HepG2 (cell line): ENCODE results near the gene DDN. TPM values are rescaled to one million over a fixed set of nuclear protein-coding genes. Genes with fewer than 3 reads are reported as not detected.
A peak's percentile ranks its signal among the peaks of the same experiment; 100 is the strongest.

Experiments
- AGO1 ChIP-seq: fragments of 200-400 bp; formaldehyde crosslinking; IDR thresholded peaks from 2 replicates; pipeline ENCODE4 v1.6.1; 2017; ENCODE audit warnings: mild to moderate bottlenecking, low read depth, low read length, moderate library complexity; ENCODE audit not compliant: poor library complexity, severe bottlenecking
- FOXC1 ChIP-seq: sonication (generic); formaldehyde crosslinking; IDR thresholded peaks from 2 replicates; pipeline ENCODE4 v1.8.0; 2022; ENCODE audit warnings: mild to moderate bottlenecking, missing genetic modification reagents, borderline replicate concordance
- HOXA3 ChIP-seq: sonication (generic); formaldehyde crosslinking; IDR thresholded peaks from 2 replicates; pipeline ENCODE4 v1.5.0; 2020; ENCODE audit warnings: missing genetic modification reagents
- HOXA5 ChIP-seq: sonication (generic); formaldehyde crosslinking; IDR thresholded peaks from 2 replicates; pipeline ENCODE4 v1.4.0; 2020; ENCODE audit warnings: missing genetic modification reagents
- NFIB ChIP-seq: sonication (generic); formaldehyde crosslinking; IDR thresholded peaks from 2 replicates; pipeline ENCODE4 v1.9.0; 2021; ENCODE audit warnings: missing genetic modification reagents, mild to moderate bottlenecking, borderline replicate concordance
- PREB ChIP-seq: sonication (generic); formaldehyde crosslinking; IDR thresholded peaks from 2 replicates; pipeline ENCODE4 v1.4.0; 2020; ENCODE audit warnings: missing genetic modification reagents
- SALL1 ChIP-seq: sonication (generic); formaldehyde crosslinking; IDR thresholded peaks from 2 replicates; pipeline ENCODE4 v1.8.0; 2022; ENCODE audit warnings: mild to moderate bottlenecking, missing genetic modification reagents
- SKIL ChIP-seq: sonication (generic); formaldehyde crosslinking; IDR thresholded peaks from 2 replicates; pipeline ENCODE4 v1.8.0; 2022; ENCODE audit warnings: missing genetic modification reagents, mild to moderate bottlenecking, moderate library complexity, borderline replicate concordance
- ZHX1 ChIP-seq: sonication (generic); formaldehyde crosslinking; IDR thresholded peaks from 2 replicates; pipeline ENCODE4 v1.8.1; 2022; ENCODE audit warnings: low read depth, mild to moderate bottlenecking, missing genetic modification reagents
- ZNF407 ChIP-seq: sonication (generic); formaldehyde crosslinking; IDR thresholded peaks from one replicate; pipeline ENCODE4 v1.5.1; 2020; ENCODE audit warnings: mild to moderate bottlenecking, missing genetic modification reagents; ENCODE audit errors: not compliant biosample characterization
- ZNF766 ChIP-seq: sonication (generic); formaldehyde crosslinking; IDR thresholded peaks from 2 replicates; pipeline ENCODE4 v1.5.0; 2020; ENCODE audit warnings: missing genetic modification reagents, borderline replicate concordance
- ZNF891 ChIP-seq: sonication (generic); formaldehyde crosslinking; IDR thresholded peaks from 2 replicates; pipeline ENCODE4 v1.5.0; 2020; ENCODE audit warnings: mild to moderate bottlenecking, missing genetic modification reagents
- polyA plus RNA-seq, 8 experiments: library from polyadenylated mRNA; depleted of rRNA in 3 of 8; stranded (reverse) in 7 of 8; unstranded in 1 of 8; fragments of >200 nt; fragmentation: Illumina TruSeq in 4 of 8; extraction: Trizol in 4 of 8; gene quantifications; 2 replicates each; pipeline versions ENCODE4 v1.2.1 to v1.2.3, GENCODE V29; 2011 to 2016; ENCODE audit warnings: low read depth in 4 of 8, missing spikeins in 1 of 8, mixed read lengths in 1 of 8; ENCODE audit not compliant: insufficient read depth in 1 of 8
- total RNA-seq, 5 experiments: library from RNA; depleted of rRNA; stranded (reverse); fragments of >200 nt; fragmentation: Illumina TruSeq; extraction: Trizol; gene quantifications; 2 replicates each; pipeline ENCODE4 v1.2.3, GENCODE V29; 2016; ENCODE audit warnings: low read depth in 1 of 5

Gene DDN
- total and polyA plus RNA-seq, 2 of the 13 experiments (the other 11 are each of a cell fraction or from before 2014, with no cell fraction given) = 0.24 to 0.53 TPM

- TF ChIP-seq ZNF407 (CRISPR knock-in tag) = peak; percentile 92
- TF ChIP-seq ZNF891 (CRISPR knock-in tag) = peak; percentile 91
- peak; percentile 23; the same call in 1 of the 2 replicates for TF ChIP-seq PREB
- no peak; the same call in 1 of the 2 replicates for TF ChIP-seq SKIL (CRISPR knock-in tag)
- no peak for TF ChIP-seq ZHX1 (CRISPR knock-in tag)
- TF ChIP-seq FOXC1 (CRISPR knock-in tag) = peak; percentile 84; the same call in 1 of the 2 replicates
- peak; percentile 63 for TF ChIP-seq HOXA3 (CRISPR knock-in tag)
- peak; percentile 51 for TF ChIP-seq SALL1 (CRISPR knock-in tag)
- TF ChIP-seq NFIB = peak; percentile 76; the same call in 1 of the 2 replicates
- no peak for TF ChIP-seq AGO1
- peak; percentile 89 for TF ChIP-seq HOXA5 (CRISPR knock-in tag)
- TF ChIP-seq ZNF766 (CRISPR knock-in tag) = peak; percentile 77
Measured at GRCh38 chr12:48998497-48999353, 450 bp downstream of the DDN start (continued).
